ENCODE results near the gene POMC.

GRCh38 chr2:25127646-25128045 lies 40.7 kb downstream of the POMC start:
- no peak for TF ChIP-seq CTCF (IDR thresholded peaks at IDR 0.05; ENCODE audit: low read depth, low read length)
- no peak for TF ChIP-seq POLR2A (IDR thresholded peaks at IDR 0.05; ENCODE audit: extremely low read depth, insufficient read length)
- TF ChIP-seq, protein P1, sequence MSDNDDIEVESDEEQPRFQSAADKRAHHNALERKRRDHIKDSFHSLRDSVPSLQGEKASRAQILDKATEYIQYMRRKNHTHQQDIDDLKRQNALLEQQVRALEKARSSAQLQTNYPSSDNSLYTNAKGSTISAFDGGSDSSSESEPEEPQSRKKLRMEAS (IDR thresholded peaks at IDR 0.05; ENCODE audit: low read depth, low read length): no peak
